Measurements from ENCODE around the gene SEL1L.

SEL1L gene

GRCh38 chr14:81509838-81510452 lies 23.7 kb downstream of the SEL1L start:
- Histone ChIP-seq H3K4me1 (ENCODE audit: control insufficient read depth, insufficient read depth, low read depth, low read length) (no peaks in the 10 kb centered on the region), H3K4me3 (ENCODE audit: insufficient read depth in 1 of 2, low read depth in 1 of 2, low read length in 2 of 2) (peak overlapping the region in 1 of 2 experiments; percentile 31), H2BK5ac (ENCODE audit: low read depth, low read length, poor library complexity, severe bottlenecking) (no peak overlapping the region), H2BK12ac (ENCODE audit: low read length in 2 of 2) (no peak overlapping the region), H2BK120ac (ENCODE audit: low read depth, low read length) (no peak overlapping the region), H2BK15ac (ENCODE audit: low read depth, poor library complexity, severe bottlenecking) (no peak overlapping the region), H2AK5ac (ENCODE audit: low read length, severe bottlenecking) (no peak overlapping the region), H3K4ac (ENCODE audit: low read depth in 1 of 2, low read length in 2 of 2) (no peak overlapping the region), H3K27me3 (ENCODE audit: control insufficient read depth in 1 of 2, insufficient read depth in 1 of 2, low read length in 2 of 2) (no peaks in the 10 kb centered on the region), H3K14ac (ENCODE audit: low read length in 2 of 2) (no peak overlapping the region), H3K36me3 (ENCODE audit: control insufficient read depth in 1 of 2, insufficient read depth in 2 of 2, low read depth in 1 of 2, low read length in 2 of 2) (peaks cover 10 to 40% of the 10 kb centered on the region in 2 experiments), H3K18ac (ENCODE audit: low read depth in 1 of 2, low read length in 2 of 2) (no peak overlapping the region), H4K8ac (ENCODE audit: low read length) (no peak overlapping the region), H3K9ac (ENCODE audit: low read length) (peak overlapping the region; percentile 10), H3K27ac (ENCODE audit: low read length, poor library complexity, severe bottlenecking) (no peak overlapping the region), H2AFZ (ENCODE audit: low read depth, low read length) (no peak overlapping the region), H3K23ac (ENCODE audit: low read length in 2 of 2) (no peak overlapping the region), H4K91ac (ENCODE audit: low read length) (no peak overlapping the region), H3K4me2 (ENCODE audit: low read length, poor library complexity, severe bottlenecking) (no peak overlapping the region), H3K79me1 (replicated peaks; ENCODE audit: low read length, poor library complexity, severe bottlenecking) (peaks cover 22% of the 10 kb centered on the region), H3K9me3 (ENCODE audit: control insufficient read depth, low read length) (no peaks in the 10 kb centered on the region)
- peak; percentile 39 for DNase-seq
- WGBS, result 58% methylated on average over 6 of the region's 6 CpGs

- Histone ChIP-seq H3K23ac (ENCODE audit: low read length in 2 of 2) (no peak overlapping the region), H3K4me1 (ENCODE audit: control insufficient read depth, insufficient read depth, low read depth, low read length) (no peaks in the 10 kb centered on the region), H2BK15ac (ENCODE audit: low read depth, poor library complexity, severe bottlenecking) (no peak overlapping the region), H2BK12ac (ENCODE audit: low read length in 2 of 2) (no peak overlapping the region), H3K79me1 (replicated peaks; ENCODE audit: low read length, poor library complexity, severe bottlenecking) (peaks cover 22% of the 10 kb centered on the region), H4K91ac (ENCODE audit: low read length) (no peak overlapping the region), H2BK5ac (ENCODE audit: low read depth, low read length, poor library complexity, severe bottlenecking) (no peak overlapping the region), H4K8ac (ENCODE audit: low read length) (no peak overlapping the region), H2BK120ac (ENCODE audit: low read depth, low read length) (no peak overlapping the region), H3K4ac (ENCODE audit: low read depth in 1 of 2, low read length in 2 of 2) (no peak overlapping the region), H3K9me3 (ENCODE audit: control insufficient read depth, low read length) (no peaks in the 10 kb centered on the region), H3K18ac (ENCODE audit: low read depth in 1 of 2, low read length in 2 of 2) (no peak overlapping the region), H3K14ac (ENCODE audit: low read length in 2 of 2) (no peak overlapping the region), H3K27ac (ENCODE audit: low read length, poor library complexity, severe bottlenecking) (no peak overlapping the region), H2AFZ (ENCODE audit: low read depth, low read length) (no peak overlapping the region), H3K4me2 (ENCODE audit: low read length, poor library complexity, severe bottlenecking) (no peak overlapping the region), H3K4me3 (ENCODE audit: insufficient read depth in 1 of 2, low read depth in 1 of 2, low read length in 2 of 2) (peak overlapping the region in 1 of 2 experiments; percentile 31), H3K27me3 (ENCODE audit: control insufficient read depth in 1 of 2, insufficient read depth in 1 of 2, low read length in 2 of 2) (no peaks in the 10 kb centered on the region), H3K9ac (ENCODE audit: low read length) (peak overlapping the region; percentile 10), H3K36me3 (ENCODE audit: control insufficient read depth in 1 of 2, insufficient read depth in 2 of 2, low read depth in 1 of 2, low read length in 2 of 2) (peaks cover 13 to 46% of the 10 kb centered on the region in 2 experiments), H2AK5ac (ENCODE audit: low read length, severe bottlenecking) (no peak overlapping the region)
- no peak for DNase-seq
- 93% methylated on average over 3 of the region's 5 CpGs for whole genome bisulfite sequencing
Observed at GRCh38 chr14:81509321-81509720, 24.3 kb downstream of the SEL1L start.

GRCh38 chr14:81506487-81506886 lies 27.2 kb downstream of the SEL1L start:
- no peak overlapping the region for H3K9ac ChIP-seq (ENCODE audit: low read length)
- H2BK15ac ChIP-seq (ENCODE audit: low read depth, poor library complexity, severe bottlenecking), result no peak overlapping the region
- no peak overlapping the region for H3K23ac ChIP-seq (ENCODE audit: low read length in 2 of 2)
- peaks cover 11 to 66% of the 10 kb centered on the region in 2 experiments for H3K36me3 ChIP-seq (ENCODE audit: control insufficient read depth in 1 of 2, insufficient read depth in 2 of 2, low read depth in 1 of 2, low read length in 2 of 2)
- no peak overlapping the region for H3K4me2 ChIP-seq (ENCODE audit: low read length, poor library complexity, severe bottlenecking)
- H3K4me1 ChIP-seq (ENCODE audit: control insufficient read depth, insufficient read depth, low read depth, low read length), result no peaks in the 10 kb centered on the region
- H3K27me3 ChIP-seq (ENCODE audit: control insufficient read depth in 1 of 2, insufficient read depth in 1 of 2, low read length in 2 of 2), result no peaks in the 10 kb centered on the region
- no peak overlapping the region for H3K14ac ChIP-seq (ENCODE audit: low read length in 2 of 2)
- H3K18ac ChIP-seq (ENCODE audit: low read depth in 1 of 2, low read length in 2 of 2), result no peak overlapping the region
- H2BK5ac ChIP-seq (ENCODE audit: low read depth, low read length, poor library complexity, severe bottlenecking), result no peak overlapping the region
- no peak overlapping the region for H2BK12ac ChIP-seq (ENCODE audit: low read length in 2 of 2)
- no peak overlapping the region for H3K27ac ChIP-seq (ENCODE audit: low read length, poor library complexity, severe bottlenecking)
- H4K8ac ChIP-seq (ENCODE audit: low read length), result no peak overlapping the region
- H3K4me3 ChIP-seq (ENCODE audit: insufficient read depth in 1 of 2, low read depth in 1 of 2, low read length in 2 of 2), result no peak overlapping the region
- H2AK5ac ChIP-seq (ENCODE audit: low read length, severe bottlenecking), result no peak overlapping the region
- no peak overlapping the region for H4K91ac ChIP-seq (ENCODE audit: low read length)
- H3K79me1 ChIP-seq (replicated peaks; ENCODE audit: low read length, poor library complexity, severe bottlenecking), result peaks cover 21% of the 10 kb centered on the region
- no peaks in the 10 kb centered on the region for H3K9me3 ChIP-seq (ENCODE audit: control insufficient read depth, low read length)
- no peak overlapping the region for H3K4ac ChIP-seq (ENCODE audit: low read depth in 1 of 2, low read length in 2 of 2)
- DNase-seq, result no peak
- H2BK120ac ChIP-seq (ENCODE audit: low read depth, low read length), result no peak overlapping the region
- no peak overlapping the region for H2AFZ ChIP-seq (ENCODE audit: low read depth, low read length)

- Histone ChIP-seq H3K9ac (ENCODE audit: low read length) (no peak overlapping the region), H2BK120ac (ENCODE audit: low read depth, low read length) (no peak overlapping the region), H2AK5ac (ENCODE audit: low read length, severe bottlenecking) (no peak overlapping the region), H2BK5ac (ENCODE audit: low read depth, low read length, poor library complexity, severe bottlenecking) (no peak overlapping the region), H3K18ac (ENCODE audit: low read depth in 1 of 2, low read length in 2 of 2) (no peak overlapping the region), H3K27me3 (ENCODE audit: control insufficient read depth in 1 of 2, insufficient read depth in 1 of 2, low read length in 2 of 2) (no peaks in the 10 kb centered on the region), H3K9me3 (ENCODE audit: control insufficient read depth, low read length) (no peaks in the 10 kb centered on the region), H3K79me1 (replicated peaks; ENCODE audit: low read length, poor library complexity, severe bottlenecking) (peaks cover 23% of the 10 kb centered on the region), H3K4me2 (ENCODE audit: low read length, poor library complexity, severe bottlenecking) (no peak overlapping the region), H3K23ac (ENCODE audit: low read length in 2 of 2) (no peak overlapping the region), H4K91ac (ENCODE audit: low read length) (no peak overlapping the region), H3K36me3 (ENCODE audit: control insufficient read depth in 1 of 2, insufficient read depth in 2 of 2, low read depth in 1 of 2, low read length in 2 of 2) (peaks cover 16 to 82% of the 10 kb centered on the region in 2 experiments), H2BK12ac (ENCODE audit: low read length in 2 of 2) (no peak overlapping the region), H3K4me3 (ENCODE audit: insufficient read depth in 1 of 2, low read depth in 1 of 2, low read length in 2 of 2) (no peak overlapping the region), H4K8ac (ENCODE audit: low read length) (no peak overlapping the region), H3K14ac (ENCODE audit: low read length in 2 of 2) (no peak overlapping the region), H3K4me1 (ENCODE audit: control insufficient read depth, insufficient read depth, low read depth, low read length) (no peaks in the 10 kb centered on the region), H2BK15ac (ENCODE audit: low read depth, poor library complexity, severe bottlenecking) (no peak overlapping the region), H3K4ac (ENCODE audit: low read depth in 1 of 2, low read length in 2 of 2) (no peak overlapping the region), H3K27ac (ENCODE audit: low read length, poor library complexity, severe bottlenecking) (no peak overlapping the region), H2AFZ (ENCODE audit: low read depth, low read length) (no peak overlapping the region)
- no peak for DNase-seq
- WGBS, result 96% methylated on average over 1 of the region's 2 CpGs
Observed at GRCh38 chr14:81504864-81505263, 28.8 kb downstream of the SEL1L start.
